C4-2B (cell line): ENCODE data around the gene FMNL2.
"Not testable (repeated sequence)": the region's sequence is repeated elsewhere in the genome, so short reads cannot be mapped to it uniquely, and the experiment has no call there.

Experiments
- H3K27ac ChIP-seq: fragments of 450-650 bp; 2 replicates; pipeline ENCODE4 v1.5.1; 2017
- CTCF ChIP-seq: fragments of 450-650 bp; conservative IDR thresholded peaks from 2 replicates; pipeline ENCODE4 v1.5.1; 2017; ENCODE audit warnings: mild to moderate bottlenecking
- ZFX ChIP-seq: fragments of 450-650 bp; IDR thresholded peaks from 2 replicates; pipeline ENCODE4 v1.6.1; 2017

The FMNL2 gene

GRCh38 chr2:152467677-152468410, 132.9 kb downstream of the FMNL2 start:
- peak overlapping the region; percentile 22; the same call in 1 of the 2 replicates for H3K27ac ChIP-seq
- TF ChIP-seq CTCF (no peak), ZFX (no peak)

GRCh38 chr2:152468899-152469692, 134.1 kb downstream of the FMNL2 start:
- TF ChIP-seq ZFX = no peak
- no peak overlapping the region for H3K27ac ChIP-seq

- no peak overlapping the region for H3K27ac ChIP-seq
- TF ChIP-seq ZFX (no peak), CTCF (no peak)
Observed at GRCh38 chr2:152470861-152471854, 136.2 kb downstream of the FMNL2 start.

GRCh38 chr2:152472481-152472887, 137.5 kb downstream of the FMNL2 start:
- no peak for TF ChIP-seq CTCF
- TF ChIP-seq ZFX = no peak
- no peak overlapping the region for H3K27ac ChIP-seq

GRCh38 chr2:152473151-152473857, 138.3 kb downstream of the FMNL2 start:
- TF ChIP-seq ZFX = no peak
- no peak for TF ChIP-seq CTCF
- H3K27ac ChIP-seq = no peak overlapping the region

- not testable (repeated sequence) for H3K27ac ChIP-seq
Observed at GRCh38 chr2:152474523-152474922, 139.5 kb downstream of the FMNL2 start.

GRCh38 chr2:152475982-152476381, 141.0 kb downstream of the FMNL2 start:
- TF ChIP-seq ZFX = no peak
- no peak for TF ChIP-seq CTCF
- no peak overlapping the region for H3K27ac ChIP-seq
